HepG2 (cell line): ENCODE data around the gene EPHA1. TPM values are rescaled to one million over a fixed set of nuclear protein-coding genes. Genes with fewer than 3 reads are reported as not detected.

ENCODE experiments used
- FOXK1 ChIP-seq: sonication (generic); formaldehyde crosslinking; IDR thresholded peaks from 2 replicates; pipeline ENCODE4 v1.4.0; 2020; ENCODE audit warnings: low read depth, missing genetic modification reagents, borderline replicate concordance
- MAFF ChIP-seq: IDR thresholded peaks from 2 replicates; pipeline ENCODE4 v1.6.1; 2011; ENCODE audit warnings: low read depth, low read length, improper control_type of control experiment
- MLXIP ChIP-seq: sonication (generic); formaldehyde crosslinking; IDR thresholded peaks from 2 replicates; pipeline ENCODE4 v1.9.0; 2021; ENCODE audit warnings: missing genetic modification reagents, borderline replicate concordance
- NFKBIZ ChIP-seq: IDR thresholded peaks from 2 replicates; pipeline ENCODE4 v1.6.1; 2018; ENCODE audit warnings: missing genetic modification reagents, missing compliant biosample characterization
- RORA ChIP-seq: sonication (generic); formaldehyde crosslinking; IDR thresholded peaks from 2 replicates; pipeline ENCODE4 v1.5.0; 2020; ENCODE audit warnings: mild to moderate bottlenecking, missing genetic modification reagents, moderate library complexity
- SSRP1 ChIP-seq: IDR thresholded peaks from 2 replicates; pipeline ENCODE4 v1.6.1; 2016; ENCODE audit warnings: control low read depth
- ZFAT ChIP-seq: sonication (generic); formaldehyde crosslinking; conservative IDR thresholded peaks from 2 replicates; pipeline ENCODE4 v1.8.1; 2023; ENCODE audit warnings: missing genetic modification reagents, inconsistent platforms
- ZFP36L1 ChIP-seq: sonication (generic); formaldehyde crosslinking; IDR thresholded peaks from 2 replicates; pipeline ENCODE4 v1.8.0; 2022; ENCODE audit warnings: mild to moderate bottlenecking, missing genetic modification reagents, moderate library complexity
- ZFP91 ChIP-seq: sonication (generic); formaldehyde crosslinking; IDR thresholded peaks from 2 replicates; pipeline ENCODE4 v1.9.0; 2022; ENCODE audit warnings: missing genetic modification reagents, mild to moderate bottlenecking, borderline replicate concordance
- ZNF263 ChIP-seq: sonication (generic); formaldehyde crosslinking; IDR thresholded peaks from 2 replicates; pipeline ENCODE4 v1.4.0; 2020; ENCODE audit warnings: missing genetic modification reagents
- ZNF891 ChIP-seq: sonication (generic); formaldehyde crosslinking; IDR thresholded peaks from 2 replicates; pipeline ENCODE4 v1.5.0; 2020; ENCODE audit warnings: mild to moderate bottlenecking, missing genetic modification reagents
- polyA plus RNA-seq, 8 experiments: library from polyadenylated mRNA; depleted of rRNA in 3 of 8; stranded (reverse) in 7 of 8; unstranded in 1 of 8; fragments of >200 nt; fragmentation: Illumina TruSeq in 4 of 8; extraction: Trizol in 4 of 8; gene quantifications; 2 replicates each; pipeline versions ENCODE4 v1.2.1 to v1.2.3, GENCODE V29; 2011 to 2016; ENCODE audit warnings: low read depth in 4 of 8, missing spikeins in 1 of 8, mixed read lengths in 1 of 8; ENCODE audit not compliant: insufficient read depth in 1 of 8
- total RNA-seq, 5 experiments: library from RNA; depleted of rRNA; stranded (reverse); fragments of >200 nt; fragmentation: Illumina TruSeq; extraction: Trizol; gene quantifications; 2 replicates each; pipeline ENCODE4 v1.2.3, GENCODE V29; 2016; ENCODE audit warnings: low read depth in 1 of 5
- TF ChIP-seq, protein P1 (sequence below): sonication (generic); formaldehyde crosslinking; IDR thresholded peaks from 2 replicates; pipeline ENCODE4 v1.4.0; 2020; ENCODE audit warnings: missing genetic modification reagents
- TF ChIP-seq, protein P2 (sequence below): IDR thresholded peaks from 2 replicates; pipeline ENCODE4 v1.6.1; 2012; ENCODE audit warnings: inconsistent platforms

Gene EPHA1
- total and polyA plus RNA-seq, 2 of the 13 experiments (the other 11 are each of a cell fraction or from before 2014, with no cell fraction given), result 4.6 to 17.1 TPM

GRCh38 chr7:143379611-143380259 lies 28.9 kb downstream of the EPHA1 start (continued):
- TF ChIP-seq, protein P1, sequence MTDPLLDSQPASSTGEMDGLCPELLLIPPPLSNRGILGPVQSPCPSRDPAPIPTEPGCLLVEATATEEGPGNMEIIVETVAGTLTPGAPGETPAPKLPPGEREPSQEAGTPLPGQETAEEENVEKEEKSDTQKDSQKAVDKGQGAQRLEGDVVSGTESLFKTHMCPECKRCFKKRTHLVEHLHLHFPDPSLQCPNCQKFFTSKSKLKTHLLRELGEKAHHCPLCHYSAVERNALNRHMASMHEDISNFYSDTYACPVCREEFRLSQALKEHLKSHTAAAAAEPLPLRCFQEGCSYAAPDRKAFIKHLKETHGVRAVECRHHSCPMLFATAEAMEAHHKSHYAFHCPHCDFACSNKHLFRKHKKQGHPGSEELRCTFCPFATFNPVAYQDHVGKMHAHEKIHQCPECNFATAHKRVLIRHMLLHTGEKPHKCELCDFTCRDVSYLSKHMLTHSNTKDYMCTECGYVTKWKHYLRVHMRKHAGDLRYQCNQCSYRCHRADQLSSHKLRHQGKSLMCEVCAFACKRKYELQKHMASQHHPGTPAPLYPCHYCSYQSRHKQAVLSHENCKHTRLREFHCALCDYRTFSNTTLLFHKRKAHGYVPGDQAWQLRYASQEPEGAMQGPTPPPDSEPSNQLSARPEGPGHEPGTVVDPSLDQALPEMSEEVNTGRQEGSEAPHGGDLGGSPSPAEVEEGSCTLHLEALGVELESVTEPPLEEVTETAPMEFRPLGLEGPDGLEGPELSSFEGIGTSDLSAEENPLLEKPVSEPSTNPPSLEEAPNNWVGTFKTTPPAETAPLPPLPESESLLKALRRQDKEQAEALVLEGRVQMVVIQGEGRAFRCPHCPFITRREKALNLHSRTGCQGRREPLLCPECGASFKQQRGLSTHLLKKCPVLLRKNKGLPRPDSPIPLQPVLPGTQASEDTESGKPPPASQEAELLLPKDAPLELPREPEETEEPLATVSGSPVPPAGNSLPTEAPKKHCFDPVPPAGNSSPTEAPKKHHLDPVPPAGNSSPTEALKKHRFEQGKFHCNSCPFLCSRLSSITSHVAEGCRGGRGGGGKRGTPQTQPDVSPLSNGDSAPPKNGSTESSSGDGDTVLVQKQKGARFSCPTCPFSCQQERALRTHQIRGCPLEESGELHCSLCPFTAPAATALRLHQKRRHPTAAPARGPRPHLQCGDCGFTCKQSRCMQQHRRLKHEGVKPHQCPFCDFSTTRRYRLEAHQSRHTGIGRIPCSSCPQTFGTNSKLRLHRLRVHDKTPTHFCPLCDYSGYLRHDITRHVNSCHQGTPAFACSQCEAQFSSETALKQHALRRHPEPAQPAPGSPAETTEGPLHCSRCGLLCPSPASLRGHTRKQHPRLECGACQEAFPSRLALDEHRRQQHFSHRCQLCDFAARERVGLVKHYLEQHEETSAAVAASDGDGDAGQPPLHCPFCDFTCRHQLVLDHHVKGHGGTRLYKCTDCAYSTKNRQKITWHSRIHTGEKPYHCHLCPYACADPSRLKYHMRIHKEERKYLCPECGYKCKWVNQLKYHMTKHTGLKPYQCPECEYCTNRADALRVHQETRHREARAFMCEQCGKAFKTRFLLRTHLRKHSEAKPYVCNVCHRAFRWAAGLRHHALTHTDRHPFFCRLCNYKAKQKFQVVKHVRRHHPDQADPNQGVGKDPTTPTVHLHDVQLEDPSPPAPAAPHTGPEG (CRISPR knock-in tag), result no peak
- TF ChIP-seq RORA (no peak), MAFF (no peak), MLXIP (CRISPR knock-in tag) (no peak), ZFP36L1 (CRISPR knock-in tag) (no peak), ZNF891 (CRISPR knock-in tag) (no peak), SSRP1 (CRISPR knock-in tag) (no peak), NFKBIZ (CRISPR knock-in tag) (no peak), FOXK1 (CRISPR knock-in tag) (no peak), ZNF263 (CRISPR knock-in tag) (0 out of 2 replicates have a peak, but pooled peaks have one; percentile 4), ZFP91 (no peak), ZFAT (no peak)
- TF ChIP-seq, protein P2, sequence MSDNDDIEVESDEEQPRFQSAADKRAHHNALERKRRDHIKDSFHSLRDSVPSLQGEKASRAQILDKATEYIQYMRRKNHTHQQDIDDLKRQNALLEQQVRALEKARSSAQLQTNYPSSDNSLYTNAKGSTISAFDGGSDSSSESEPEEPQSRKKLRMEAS, result no peak
